ENCODE measurements around the gene FMO5. TPM values are rescaled to one million over a fixed set of nuclear protein-coding genes. Genes with fewer than 3 reads are reported as not detected.

The FMO5 gene
- total and polyA plus RNA-seq, 2 of the 13 experiments (the other 11 are each of a cell fraction or from before 2014, with no cell fraction given) = 48.2 to 149 TPM

DNA sequence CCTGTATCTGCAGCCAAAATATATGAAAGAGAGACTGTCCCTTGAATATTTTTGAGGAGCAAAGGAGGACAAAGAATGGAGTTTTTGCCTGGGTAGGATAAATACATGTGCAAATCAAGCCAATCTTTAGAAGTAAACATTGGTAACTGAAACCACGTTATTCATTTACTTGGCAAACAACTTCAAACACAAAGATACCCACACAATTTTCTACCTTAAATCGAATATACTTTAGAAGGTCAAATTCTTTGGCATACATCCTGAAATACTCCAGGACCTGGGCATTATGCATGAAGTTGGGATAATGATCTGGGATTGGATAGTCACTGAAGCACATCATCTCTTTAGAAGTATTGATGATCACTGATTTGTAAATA is 9.6 kb downstream of the FMO5 start (continued):
- TF ChIP-seq, protein P1, sequence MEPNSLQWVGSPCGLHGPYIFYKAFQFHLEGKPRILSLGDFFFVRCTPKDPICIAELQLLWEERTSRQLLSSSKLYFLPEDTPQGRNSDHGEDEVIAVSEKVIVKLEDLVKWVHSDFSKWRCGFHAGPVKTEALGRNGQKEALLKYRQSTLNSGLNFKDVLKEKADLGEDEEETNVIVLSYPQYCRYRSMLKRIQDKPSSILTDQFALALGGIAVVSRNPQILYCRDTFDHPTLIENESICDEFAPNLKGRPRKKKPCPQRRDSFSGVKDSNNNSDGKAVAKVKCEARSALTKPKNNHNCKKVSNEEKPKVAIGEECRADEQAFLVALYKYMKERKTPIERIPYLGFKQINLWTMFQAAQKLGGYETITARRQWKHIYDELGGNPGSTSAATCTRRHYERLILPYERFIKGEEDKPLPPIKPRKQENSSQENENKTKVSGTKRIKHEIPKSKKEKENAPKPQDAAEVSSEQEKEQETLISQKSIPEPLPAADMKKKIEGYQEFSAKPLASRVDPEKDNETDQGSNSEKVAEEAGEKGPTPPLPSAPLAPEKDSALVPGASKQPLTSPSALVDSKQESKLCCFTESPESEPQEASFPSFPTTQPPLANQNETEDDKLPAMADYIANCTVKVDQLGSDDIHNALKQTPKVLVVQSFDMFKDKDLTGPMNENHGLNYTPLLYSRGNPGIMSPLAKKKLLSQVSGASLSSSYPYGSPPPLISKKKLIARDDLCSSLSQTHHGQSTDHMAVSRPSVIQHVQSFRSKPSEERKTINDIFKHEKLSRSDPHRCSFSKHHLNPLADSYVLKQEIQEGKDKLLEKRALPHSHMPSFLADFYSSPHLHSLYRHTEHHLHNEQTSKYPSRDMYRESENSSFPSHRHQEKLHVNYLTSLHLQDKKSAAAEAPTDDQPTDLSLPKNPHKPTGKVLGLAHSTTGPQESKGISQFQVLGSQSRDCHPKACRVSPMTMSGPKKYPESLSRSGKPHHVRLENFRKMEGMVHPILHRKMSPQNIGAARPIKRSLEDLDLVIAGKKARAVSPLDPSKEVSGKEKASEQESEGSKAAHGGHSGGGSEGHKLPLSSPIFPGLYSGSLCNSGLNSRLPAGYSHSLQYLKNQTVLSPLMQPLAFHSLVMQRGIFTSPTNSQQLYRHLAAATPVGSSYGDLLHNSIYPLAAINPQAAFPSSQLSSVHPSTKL (CRISPR knock-in tag; IDR thresholded peaks at IDR 0.05) = peak; percentile 92
- TF ChIP-seq ZNF280D (CRISPR knock-in tag; IDR thresholded peaks at IDR 0.05) (no peak), SATB2 (CRISPR knock-in tag; IDR thresholded peaks at IDR 0.05) (no peak), DNMT1 (CRISPR knock-in tag; IDR thresholded peaks at IDR 0.05) (no peak), TERF1 (CRISPR knock-in tag; IDR thresholded peaks at IDR 0.05) (no peak), ZNF569 (CRISPR knock-in tag; IDR thresholded peaks at IDR 0.05; ENCODE audit: borderline replicate concordance) (no peak), CBX5 (CRISPR knock-in tag; IDR thresholded peaks at IDR 0.05; ENCODE audit: borderline replicate concordance) (no peak), MED8 (CRISPR knock-in tag; IDR thresholded peaks at IDR 0.05; ENCODE audit: insufficient replicate concordance) (no peak), POLR2AphosphoS2 (IDR thresholded peaks at IDR 0.05; ENCODE audit: low read depth, low read length) (no peak), CBX2 (IDR thresholded peaks at IDR 0.05; ENCODE audit: low read depth, low read length) (no peak), CBX2 (CRISPR knock-in tag; IDR thresholded peaks at IDR 0.05; ENCODE audit: low read depth) (no peak), ZNF83 (CRISPR knock-in tag; IDR thresholded peaks at IDR 0.05; ENCODE audit: borderline replicate concordance) (no peak), ATF1 (CRISPR knock-in tag; IDR thresholded peaks at IDR 0.05) (peak; percentile 33; the same call in 1 of the 2 replicates), PTBP1 (IDR thresholded peaks at IDR 0.05; ENCODE audit: low read depth, low read length, poor library complexity, severe bottlenecking) (no peak), NFE2 (CRISPR knock-in tag; IDR thresholded peaks at IDR 0.05) (no peak)
- TF ChIP-seq, protein P2, sequence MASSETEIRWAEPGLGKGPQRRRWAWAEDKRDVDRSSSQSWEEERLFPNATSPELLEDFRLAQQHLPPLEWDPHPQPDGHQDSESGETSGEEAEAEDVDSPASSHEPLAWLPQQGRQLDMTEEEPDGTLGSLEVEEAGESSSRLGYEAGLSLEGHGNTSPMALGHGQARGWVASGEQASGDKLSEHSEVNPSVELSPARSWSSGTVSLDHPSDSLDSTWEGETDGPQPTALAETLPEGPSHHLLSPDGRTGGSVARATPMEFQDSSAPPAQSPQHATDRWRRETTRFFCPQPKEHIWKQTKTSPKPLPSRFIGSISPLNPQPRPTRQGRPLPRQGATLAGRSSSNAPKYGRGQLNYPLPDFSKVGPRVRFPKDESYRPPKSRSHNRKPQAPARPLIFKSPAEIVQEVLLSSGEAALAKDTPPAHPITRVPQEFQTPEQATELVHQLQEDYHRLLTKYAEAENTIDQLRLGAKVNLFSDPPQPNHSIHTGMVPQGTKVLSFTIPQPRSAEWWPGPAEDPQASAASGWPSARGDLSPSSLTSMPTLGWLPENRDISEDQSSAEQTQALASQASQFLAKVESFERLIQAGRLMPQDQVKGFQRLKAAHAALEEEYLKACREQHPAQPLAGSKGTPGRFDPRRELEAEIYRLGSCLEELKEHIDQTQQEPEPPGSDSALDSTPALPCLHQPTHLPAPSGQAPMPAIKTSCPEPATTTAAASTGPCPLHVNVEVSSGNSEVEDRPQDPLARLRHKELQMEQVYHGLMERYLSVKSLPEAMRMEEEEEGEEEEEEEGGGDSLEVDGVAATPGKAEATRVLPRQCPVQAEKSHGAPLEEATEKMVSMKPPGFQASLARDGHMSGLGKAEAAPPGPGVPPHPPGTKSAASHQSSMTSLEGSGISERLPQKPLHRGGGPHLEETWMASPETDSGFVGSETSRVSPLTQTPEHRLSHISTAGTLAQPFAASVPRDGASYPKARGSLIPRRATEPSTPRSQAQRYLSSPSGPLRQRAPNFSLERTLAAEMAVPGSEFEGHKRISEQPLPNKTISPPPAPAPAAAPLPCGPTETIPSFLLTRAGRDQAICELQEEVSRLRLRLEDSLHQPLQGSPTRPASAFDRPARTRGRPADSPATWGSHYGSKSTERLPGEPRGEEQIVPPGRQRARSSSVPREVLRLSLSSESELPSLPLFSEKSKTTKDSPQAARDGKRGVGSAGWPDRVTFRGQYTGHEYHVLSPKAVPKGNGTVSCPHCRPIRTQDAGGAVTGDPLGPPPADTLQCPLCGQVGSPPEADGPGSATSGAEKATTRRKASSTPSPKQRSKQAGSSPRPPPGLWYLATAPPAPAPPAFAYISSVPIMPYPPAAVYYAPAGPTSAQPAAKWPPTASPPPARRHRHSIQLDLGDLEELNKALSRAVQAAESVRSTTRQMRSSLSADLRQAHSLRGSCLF (CRISPR knock-in tag; IDR thresholded peaks at IDR 0.05; ENCODE audit: borderline replicate concordance) = no peak
- TF ChIP-seq, protein P3, sequence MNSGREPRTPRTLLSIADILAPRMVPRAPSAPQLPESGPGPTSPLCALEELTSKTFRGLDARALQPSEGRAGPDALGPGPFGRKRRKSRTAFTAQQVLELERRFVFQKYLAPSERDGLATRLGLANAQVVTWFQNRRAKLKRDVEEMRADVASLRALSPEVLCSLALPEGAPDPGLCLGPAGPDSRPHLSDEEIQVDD (CRISPR knock-in tag; IDR thresholded peaks at IDR 0.05; ENCODE audit: borderline replicate concordance) = no peak

Data from HepG2 (cell line).